A673 (cell line): ENCODE measurements around the gene STIMATE.

ENCODE experiments used
- CTCF ChIP-seq: fragments of 300-800, 200-600 bp; sonication (generic); conservative IDR thresholded peaks from 2 replicates; pipeline ENCODE4 v1.5.1; 2017; ENCODE audit warnings: low read depth, mild to moderate bottlenecking, antibody characterized with exemption, low read length, moderate library complexity, mixed read lengths
- EZH2 ChIP-seq: fragments of 200-600 bp; sonication (generic); IDR thresholded peaks from 2 replicates; pipeline ENCODE4 v1.6.1; 2017; ENCODE audit warnings: borderline replicate concordance, low read depth, mild to moderate bottlenecking, mixed read lengths, antibody characterized with exemption, low read length; ENCODE audit not compliant: poor library complexity, severe bottlenecking

DNA sequence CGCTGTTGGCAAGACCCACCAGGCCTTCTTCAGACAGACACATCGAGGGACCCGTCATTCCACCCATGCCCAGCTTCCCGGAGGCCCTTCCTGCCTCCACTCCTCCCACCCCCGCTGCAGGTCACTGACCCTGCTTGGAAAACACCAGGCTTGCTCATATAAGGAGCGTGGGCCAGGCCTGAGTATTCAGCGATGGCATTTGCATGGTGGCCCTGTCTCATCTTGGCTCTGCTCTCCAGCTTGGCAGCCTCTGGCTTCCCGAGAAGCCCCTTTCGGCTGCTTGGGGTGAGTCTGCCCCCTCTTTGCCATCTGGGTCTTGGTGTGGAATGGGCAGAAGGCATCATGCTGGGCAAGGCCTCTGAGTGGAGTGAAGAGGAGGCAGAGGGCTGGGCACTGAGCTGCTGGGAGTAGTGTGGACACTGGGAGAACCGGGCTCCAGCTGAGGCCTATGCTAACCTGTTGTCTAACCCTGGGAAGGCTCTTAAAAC lies 102.7 kb downstream of the STIMATE start, which contains the start of gene ITIH3:
- TF ChIP-seq CTCF (no peak), EZH2 (no peak)
